GM23338 (cell line): ENCODE data around the gene CHD5. TPM values are rescaled to one million over a fixed set of nuclear protein-coding genes. Genes with fewer than 3 reads are reported as not detected.

Experiments used
- ATAC-seq: fragments of 200-7000 bp; cut with Tn5 transposase; 3 replicates; pipeline ENCODE4 v1.9.1; 2020
- DNase-seq: peaks from one replicate; pipeline ENCODE4 v3.0.0-alpha.2; 2015; ENCODE audit warnings: low spot score
- H2AFZ ChIP-seq: fragments of 200-600 bp; sonication (generic); 2 replicates; pipeline ENCODE4 v1.8.0; 2016; ENCODE audit warnings: antibody characterized with exemption, mild to moderate bottlenecking, moderate library complexity
- H3F3A ChIP-seq: fragments of 200-600 bp; sonication (generic); replicated peaks from 2 replicates; pipeline ENCODE4 v1.8.0; 2017; ENCODE audit warnings: antibody characterized with exemption, mixed run types, low read depth
- H3K27ac ChIP-seq: fragments of 200-600 bp; sonication (generic); 2 replicates; pipeline ENCODE4 v1.6.1; 2016; ENCODE audit warnings: low read depth
- H3K27me3 ChIP-seq: fragments of 200-600 bp; sonication (generic); 2 replicates; pipeline ENCODE4 v1.8.0; 2016; ENCODE audit warnings: mild to moderate bottlenecking, mixed run types, moderate library complexity; ENCODE audit not compliant: insufficient read depth
- H3K36me3 ChIP-seq: fragments of 200-600 bp; sonication (generic); 2 replicates; pipeline ENCODE4 v1.8.0; 2016; ENCODE audit warnings: mild to moderate bottlenecking; ENCODE audit not compliant: insufficient read depth
- H3K4me1 ChIP-seq: fragments of 200-600 bp; sonication (generic); 2 replicates; pipeline ENCODE4 v1.8.0; 2016; ENCODE audit warnings: mild to moderate bottlenecking, moderate library complexity; ENCODE audit not compliant: insufficient read depth
- H3K4me2 ChIP-seq: fragments of 200-600 bp; sonication (generic); 2 replicates; pipeline ENCODE4 v1.7.1; 2017; ENCODE audit warnings: mixed run types
- H3K4me3 ChIP-seq: fragments of 200-600 bp; sonication (generic); 2 replicates; pipeline ENCODE4 v1.6.1; 2016; ENCODE audit warnings: mixed run types
- H3K79me2 ChIP-seq: fragments of 200-600 bp; sonication (generic); replicated peaks from 2 replicates; pipeline ENCODE4 v1.8.0; 2017; ENCODE audit warnings: mild to moderate bottlenecking; ENCODE audit not compliant: insufficient read depth
- H3K9me2 ChIP-seq: fragments of 200-600 bp; sonication (generic); 2 replicates; pipeline ENCODE4 v1.8.0; 2017; ENCODE audit not compliant: insufficient read depth
- H4K20me1 ChIP-seq: fragments of 200-600 bp; sonication (generic); replicated peaks from 2 replicates; pipeline ENCODE4 v1.8.0; 2017; ENCODE audit warnings: mild to moderate bottlenecking; ENCODE audit not compliant: insufficient read depth
- H3K27ac Mint-ChIP-seq: 2 replicates; pipeline ENCODE4 v1.8.0; 2020; ENCODE audit warnings: inconsistent platforms, mild to moderate bottlenecking, moderate library complexity, mixed read lengths
- H3K27me3 Mint-ChIP-seq: 3 replicates; pipeline ENCODE4 v1.8.0; 2022; ENCODE audit warnings: low read depth, mild to moderate bottlenecking, moderate library complexity, mixed read lengths, inconsistent platforms; ENCODE audit not compliant: insufficient read depth, poor library complexity
- H3K36me3 Mint-ChIP-seq: 3 replicates; pipeline ENCODE4 v1.8.0; 2021; ENCODE audit warnings: low read depth, mild to moderate bottlenecking, inconsistent platforms, moderate library complexity, mixed read lengths
- H3K4me1 Mint-ChIP-seq: 3 replicates; pipeline ENCODE4 v1.8.0; 2020; ENCODE audit warnings: mild to moderate bottlenecking, inconsistent platforms, mixed read lengths
- H3K4me3 Mint-ChIP-seq: 3 replicates; pipeline ENCODE4 v1.8.0; 2021; ENCODE audit warnings: moderate library complexity, mild to moderate bottlenecking, inconsistent platforms, mixed read lengths
- H3K9me3 Mint-ChIP-seq: 3 replicates; pipeline ENCODE4 v1.8.0; 2020; ENCODE audit warnings: moderate library complexity, mild to moderate bottlenecking, inconsistent platforms, mixed read lengths
- CREB1 ChIP-seq: fragments of 250-450 bp; sonication (Bioruptor Pico); IDR thresholded peaks from 2 replicates; pipeline ENCODE4 v1.5.0; 2020; ENCODE audit warnings: low read depth, mild to moderate bottlenecking, moderate library complexity
- CTCF ChIP-seq, 2 experiments: fragments of 200-600 bp in 1 of 2; sonication (generic) in 1 of 2; conservative IDR thresholded peaks; 2 replicates each; pipeline versions ENCODE4 v1.5.1 to v1.6.1; 2016 to 2017; ENCODE audit warnings: antibody characterized with exemption in 2 of 2, low read depth in 2 of 2, mild to moderate bottlenecking in 2 of 2, moderate library complexity in 1 of 2
- EZH2 ChIP-seq: fragments of 200-600 bp; sonication (generic); IDR thresholded peaks from one replicate; pipeline ENCODE4 v1.8.0; 2017; ENCODE audit warnings: antibody characterized with exemption, mild to moderate bottlenecking, low read depth; ENCODE audit not compliant: unreplicated experiment
- EZH2phosphoT487 ChIP-seq: fragments of 200-600 bp; sonication (generic); IDR thresholded peaks from one replicate; pipeline ENCODE4 v1.8.1; 2018; ENCODE audit warnings: antibody characterized with exemption; ENCODE audit not compliant: unreplicated experiment
- JUNB ChIP-seq: IDR thresholded peaks from one replicate; pipeline ENCODE4 v1.6.1; 2016; ENCODE audit warnings: antibody characterized with exemption; ENCODE audit not compliant: unreplicated experiment
- NANOG ChIP-seq: IDR thresholded peaks from 2 replicates; pipeline ENCODE4 v1.6.1; 2016; ENCODE audit warnings: antibody characterized with exemption, borderline replicate concordance
- POLR2AphosphoS5 ChIP-seq: IDR thresholded peaks from 2 replicates; pipeline ENCODE4 v1.6.1; 2016; ENCODE audit warnings: antibody characterized with exemption, low read depth
- REST ChIP-seq: IDR thresholded peaks from one replicate; pipeline ENCODE4 v1.6.1; 2018; ENCODE audit warnings: antibody characterized with exemption; ENCODE audit not compliant: unreplicated experiment
- STAT1 ChIP-seq: IDR thresholded peaks from one replicate; pipeline ENCODE4 v1.6.1; 2016; ENCODE audit warnings: antibody characterized with exemption; ENCODE audit not compliant: unreplicated experiment
- ZNF114 ChIP-seq: fragments of 250-450 bp; sonication (Bioruptor Pico); IDR thresholded peaks from 2 replicates; pipeline ENCODE4 v1.5.0; 2020; ENCODE audit warnings: mild to moderate bottlenecking, moderate library complexity
- ZNF331 ChIP-seq: fragments of 250-450 bp; sonication (Bioruptor Pico); IDR thresholded peaks from 2 replicates; pipeline ENCODE4 v1.5.0; 2020; ENCODE audit warnings: low read depth, mild to moderate bottlenecking, moderate library complexity
- ZNF462 ChIP-seq: fragments of 250-450 bp; sonication (Bioruptor Pico); IDR thresholded peaks from 2 replicates; pipeline ENCODE4 v1.5.0; 2020; ENCODE audit warnings: mild to moderate bottlenecking, moderate library complexity
- polyA plus RNA-seq: library from polyadenylated mRNA; unstranded; fragments of >200 nt; fragmentation: Nextera tagmentation; extraction: Ambion mirVana; gene quantifications from 2 replicates; pipeline ENCODE4 v1.2.1, GENCODE V29; 2016
- total RNA-seq: library from RNA; depleted of rRNA; stranded (reverse); fragments of >200 nt; shearing (Covaris generic); gene quantifications from 2 replicates; pipeline ENCODE4 v1.2.3, GENCODE V29; 2014

Gene CHD5
- total and polyA plus RNA-seq, 2 experiments from 2014 or later = 0.32 to 1.0 TPM

- Histone ChIP-seq H3K4me3 (peak overlapping the region; percentile 22; the same call in 1 of the 2 replicates), H3F3A (no peaks in the 10 kb centered on the region), H3K36me3 (no peaks in the 10 kb centered on the region), H3K79me2 (no peaks in the 10 kb centered on the region), H3K27me3 (no peaks in the 10 kb centered on the region), H4K20me1 (no peaks in the 10 kb centered on the region; the same call in 1 of the 2 replicates), H3K4me1 (peaks cover 3% of the 10 kb centered on the region), H3K27ac (no peak overlapping the region), H3K9me2 (no peaks in the 10 kb centered on the region), H2AFZ (no peak overlapping the region), H3K4me2 (peak overlapping the region; percentile 56)
- ATAC-seq = peak; percentile 84
- H3K4me3 Mint-ChIP-seq = peak overlapping the region; percentile 57
- no peak overlapping the region for H3K27ac Mint-ChIP-seq
- peaks cover 7% of the 10 kb centered on the region for H3K27me3 Mint-ChIP-seq
- peak; percentile 92 for DNase-seq
- TF ChIP-seq ZNF331 (CRISPR knock-in tag) (no peak), NANOG (no peak), EZH2 (no peak), CREB1 (CRISPR knock-in tag) (no peak), JUNB (no peak), ZNF462 (CRISPR knock-in tag) (no peak), POLR2AphosphoS5 (no peak), CTCF (conservative IDR thresholded peaks at IDR 0.05; ENCODE audit: low read depth in 2 of 2) (peak; percentile 76 to 83), ZNF114 (CRISPR knock-in tag) (no peak), REST (peak; percentile 91), STAT1 (no peak), EZH2phosphoT487 (no peak)
- H3K36me3 Mint-ChIP-seq = no peaks in the 10 kb centered on the region
- no peaks in the 10 kb centered on the region for H3K9me3 Mint-ChIP-seq
- peaks cover 11% of the 10 kb centered on the region for H3K4me1 Mint-ChIP-seq
Measured at GRCh38 chr1:6052543-6053205, 127.4 kb downstream of the CHD5 start.
